Muscle layer of duodenum (tissue), 2 donors: Measurements from ENCODE around the gene ATP10A.

Source experiments
- H3K27ac ChIP-seq: one replicate; pipeline ENCODE4 v1.7.0; 2013; ENCODE audit warnings: mild to moderate bottlenecking, low read length
- H3K27me3 ChIP-seq: one replicate; pipeline ENCODE4 v1.7.0; 2013; ENCODE audit warnings: low read depth, mild to moderate bottlenecking, control low read depth, low read length
- H3K36me3 ChIP-seq, 2 donors: one replicate each; pipeline ENCODE4 v1.7.0; 2013; ENCODE audit warnings: low read length in 2 of 2, control low read depth in 1 of 2, mild to moderate bottlenecking in 1 of 2; ENCODE audit not compliant: insufficient read depth in 2 of 2, control insufficient read depth in 1 of 2
- H3K4me1 ChIP-seq, 2 donors: one replicate each; pipeline ENCODE4 v1.7.0; 2013; ENCODE audit warnings: low read length in 2 of 2, mild to moderate bottlenecking in 2 of 2, control low read depth in 1 of 2, moderate library complexity in 1 of 2; ENCODE audit not compliant: insufficient read depth in 2 of 2, control insufficient read depth in 1 of 2
- H3K4me3 ChIP-seq, 2 donors: one replicate each; pipeline ENCODE4 v1.7.0; 2013; ENCODE audit warnings: low read length in 2 of 2, low read depth in 1 of 2, mild to moderate bottlenecking in 1 of 2
- H3K9me3 ChIP-seq, 2 donors: one replicate each; pipeline ENCODE4 v1.7.0; 2013; ENCODE audit warnings: low read length in 2 of 2, control low read depth in 1 of 2, mild to moderate bottlenecking in 1 of 2; ENCODE audit not compliant: control insufficient read depth in 1 of 2
- donor health status: healthy.

Gene ATP10A

DNA sequence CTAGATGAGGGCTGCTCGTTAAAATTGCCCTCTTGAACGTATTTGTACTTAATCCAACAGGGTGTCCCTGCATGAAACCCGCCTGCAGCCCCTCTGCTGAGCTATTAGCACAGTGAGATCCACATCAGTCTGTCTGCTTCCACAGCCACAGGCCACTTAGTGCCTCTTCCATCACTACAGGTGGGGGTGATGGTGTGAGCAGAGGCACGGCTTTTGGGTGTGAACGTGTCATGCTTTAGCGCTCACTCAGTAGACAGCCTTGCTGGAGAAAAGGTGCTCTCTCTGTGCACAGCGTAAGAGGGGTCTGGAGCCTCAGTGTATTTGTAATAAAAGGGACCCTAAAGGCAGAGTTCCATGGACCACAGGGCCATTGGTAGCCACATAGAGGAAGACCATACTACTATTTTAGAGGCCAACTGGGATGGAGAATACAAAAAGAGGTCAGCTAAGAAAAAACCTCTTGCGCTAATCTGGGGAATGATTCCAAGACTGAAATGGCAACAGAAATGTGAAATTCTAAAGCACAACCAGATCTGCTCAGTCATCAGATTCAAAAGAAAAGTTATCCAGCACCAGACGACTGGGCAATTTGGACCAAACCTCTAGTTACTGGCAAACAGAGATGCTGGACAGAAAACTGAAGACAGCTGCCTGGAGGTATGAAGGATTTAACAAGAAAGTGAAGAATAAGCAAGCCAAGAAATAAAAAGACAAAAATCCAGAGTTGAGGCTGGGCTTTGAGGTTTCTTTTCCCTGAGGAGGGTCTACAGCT is 120.2 kb downstream of the ATP10A start:
- Histone ChIP-seq H3K4me1 (no peaks in the 10 kb centered on the region), H3K27ac (no peak overlapping the region), H3K27me3 (no peaks in the 10 kb centered on the region), H3K9me3 (no peaks in the 10 kb centered on the region), H3K36me3 (no peaks in the 10 kb centered on the region), H3K4me3 (no peak overlapping the region)

DNA sequence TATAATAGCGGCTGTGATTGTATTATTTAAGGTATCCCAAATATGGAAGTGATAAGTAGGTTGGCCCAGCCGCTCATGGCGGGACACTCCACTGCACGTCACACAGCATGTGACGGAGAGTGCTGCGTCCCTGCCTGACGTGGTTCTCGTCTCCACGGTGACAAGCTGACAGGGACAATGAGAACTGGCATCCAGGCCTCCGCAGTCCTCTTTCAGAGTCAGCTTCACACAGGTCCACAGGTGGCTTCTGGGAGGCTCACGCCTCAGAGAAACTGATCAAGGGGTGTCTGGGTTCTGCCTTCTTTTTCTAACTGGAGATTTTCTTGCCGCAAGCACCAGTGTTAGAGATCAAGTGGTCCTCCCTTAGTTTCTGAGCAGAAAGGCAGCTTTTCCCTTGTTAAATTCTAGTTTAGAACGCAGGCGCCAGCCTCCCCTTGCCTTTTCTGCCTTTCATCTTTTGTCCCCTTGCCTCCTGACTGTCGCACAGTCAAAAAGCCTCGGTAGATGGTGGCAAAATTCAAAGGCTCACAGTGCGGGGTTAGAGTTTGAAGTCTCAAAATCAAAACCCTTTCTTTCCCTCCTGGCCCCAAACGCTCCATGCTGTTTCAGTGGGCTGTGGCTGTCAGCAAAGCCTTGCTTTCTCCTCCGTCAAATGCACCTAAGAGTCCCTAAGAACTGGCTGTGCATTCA is 120.9 kb downstream of the ATP10A start:
- H3K27ac ChIP-seq: no peak overlapping the region

DNA sequence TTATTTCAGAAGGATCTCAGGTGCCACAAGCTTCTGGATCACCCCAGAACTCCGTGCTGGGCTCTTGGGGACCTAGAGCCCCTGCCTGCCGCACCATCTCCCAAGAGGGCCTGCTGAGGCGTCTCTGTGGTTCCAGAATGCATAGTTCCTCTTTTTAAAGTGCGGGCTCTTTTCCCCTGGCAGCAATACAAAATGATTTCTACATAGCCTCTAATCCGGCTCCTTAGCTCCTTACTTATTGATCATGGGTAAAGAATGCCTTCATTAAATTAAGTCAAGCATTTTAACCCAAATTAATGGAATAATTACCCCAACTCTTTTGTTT is 121.9 kb downstream of the ATP10A start:
- Histone ChIP-seq H3K27ac (no peak overlapping the region), H3K4me1 (peaks cover 0 to 16% of the 10 kb centered on the region in 2 donors)

More for the DNA sequence above, 120.9 kb downstream of the ATP10A start:
- Histone ChIP-seq H3K27me3 (no peaks in the 10 kb centered on the region), H3K9me3 (no peaks in the 10 kb centered on the region), H3K4me1 (peaks cover 0 to 7% of the 10 kb centered on the region in 2 donors), H3K36me3 (no peaks in the 10 kb centered on the region), H3K4me3 (no peak overlapping the region)

DNA sequence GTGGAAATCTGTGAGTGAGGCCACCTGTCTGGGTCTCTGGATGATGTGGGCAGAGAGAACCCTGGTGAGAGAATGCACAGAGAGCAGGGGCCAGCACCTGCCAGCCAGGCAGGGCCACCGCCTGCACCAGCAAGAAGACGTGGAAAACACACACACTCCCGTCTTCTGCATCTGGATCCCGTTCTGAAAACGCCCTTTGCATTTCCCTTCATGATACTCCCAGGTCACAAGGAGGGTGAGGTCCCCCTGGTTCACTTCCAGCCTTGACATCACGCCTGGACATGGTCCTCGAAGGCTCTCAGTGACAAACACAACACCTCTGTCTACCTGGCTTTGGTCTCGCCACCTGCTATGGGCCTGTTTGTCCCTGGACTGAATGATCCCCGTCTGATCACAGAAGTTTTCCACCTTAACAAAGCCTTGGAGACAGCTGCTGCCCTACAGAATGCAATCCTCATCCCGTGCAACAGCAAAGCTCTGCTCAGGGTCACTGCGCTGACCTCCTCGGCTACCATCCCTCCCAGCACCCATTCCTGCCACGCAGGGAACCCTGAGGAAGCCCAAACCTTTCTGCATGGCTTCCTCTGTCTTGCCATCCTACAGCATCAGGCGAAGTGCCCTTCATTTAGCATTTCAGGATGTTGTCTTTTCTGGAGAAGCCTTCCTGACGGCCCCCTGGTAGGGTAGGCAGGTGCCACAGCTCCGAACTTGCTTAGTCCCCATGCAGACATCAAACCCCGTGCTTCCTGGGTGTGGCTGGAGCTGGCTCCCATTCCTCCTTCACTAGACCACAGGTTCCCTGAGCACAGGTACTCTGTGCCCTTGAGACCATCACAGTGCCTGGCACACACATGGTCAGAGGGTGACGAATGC is 122.5 kb downstream of the ATP10A start:
- H3K27ac ChIP-seq: no peak overlapping the region
- no peaks in the 10 kb centered on the region for H3K36me3 ChIP-seq
- H3K9me3 ChIP-seq: no peaks in the 10 kb centered on the region
- H3K4me1 ChIP-seq: peaks cover 0 to 17% of the 10 kb centered on the region in 2 donors
- no peaks in the 10 kb centered on the region for H3K27me3 ChIP-seq
- no peak overlapping the region for H3K4me3 ChIP-seq

More for the DNA sequence above, 121.9 kb downstream of the ATP10A start:
- H3K36me3 ChIP-seq: no peaks in the 10 kb centered on the region
- H3K9me3 ChIP-seq: no peaks in the 10 kb centered on the region
- no peak overlapping the region for H3K4me3 ChIP-seq
- no peaks in the 10 kb centered on the region for H3K27me3 ChIP-seq

DNA sequence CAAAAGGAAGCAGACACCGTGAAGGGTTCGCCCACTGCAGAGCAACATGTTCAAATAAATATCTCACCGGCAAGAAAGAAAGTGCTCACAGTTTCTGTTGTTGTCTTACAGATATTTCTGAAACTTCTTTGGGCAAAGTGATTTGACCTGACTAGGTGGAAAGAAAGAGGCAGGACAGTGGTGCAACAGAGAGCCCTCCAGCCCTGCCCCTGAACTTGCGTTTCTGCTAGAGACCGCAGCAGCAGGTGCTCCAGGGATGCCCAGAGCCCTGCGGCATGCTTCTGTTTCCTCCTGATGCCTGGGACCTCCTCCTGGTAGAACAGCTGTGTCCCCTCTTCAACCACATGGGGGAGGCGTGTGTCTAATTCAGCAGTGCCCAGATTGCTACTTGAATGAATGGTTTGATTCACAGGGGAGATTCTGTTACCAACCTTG is 123.4 kb downstream of the ATP10A start:
- Histone ChIP-seq H3K9me3 (no peaks in the 10 kb centered on the region), H3K4me1 (peaks cover 0 to 17% of the 10 kb centered on the region in 2 donors), H3K27me3 (no peaks in the 10 kb centered on the region), H3K4me3 (no peak overlapping the region), H3K27ac (no peak overlapping the region), H3K36me3 (no peaks in the 10 kb centered on the region)

DNA sequence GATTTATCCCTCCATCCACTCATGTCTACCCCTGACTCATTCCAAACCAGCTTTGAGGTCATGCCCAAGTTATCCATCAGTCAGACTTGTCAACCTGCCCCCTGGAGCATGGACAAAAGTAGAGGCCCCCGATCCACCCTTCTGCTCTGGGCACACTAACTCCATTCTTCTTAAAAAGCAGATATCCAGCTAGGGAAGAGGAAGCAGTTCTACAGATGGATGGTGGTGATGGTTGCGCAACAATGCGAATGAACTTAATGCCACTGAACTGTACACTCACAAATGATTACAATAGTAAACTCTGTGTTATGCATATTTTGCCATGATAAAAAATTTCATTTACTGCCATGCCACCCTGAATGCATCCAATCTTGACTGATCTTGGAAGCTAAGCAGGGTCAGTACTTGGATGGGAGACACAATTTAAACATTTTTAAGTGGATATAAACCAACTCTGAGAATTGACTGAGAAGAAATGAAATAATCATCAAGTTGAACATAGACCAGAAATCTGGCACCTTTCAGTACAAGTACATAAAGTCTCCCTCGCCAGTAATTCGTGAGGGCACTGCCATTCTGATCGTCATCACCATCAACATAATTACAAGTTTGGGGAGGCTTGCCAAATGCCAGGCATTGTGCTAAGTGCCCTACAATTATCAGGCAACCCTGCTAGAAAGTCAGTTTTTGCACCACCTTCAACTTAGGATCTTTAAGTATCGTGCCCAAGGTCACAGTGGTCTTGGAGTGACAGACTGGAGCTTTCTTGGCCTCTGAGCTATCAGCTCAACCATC is 124.8 kb downstream of the ATP10A start:
- Histone ChIP-seq H3K9me3 (no peaks in the 10 kb centered on the region), H3K27me3 (no peaks in the 10 kb centered on the region), H3K4me3 (no peak overlapping the region), H3K36me3 (no peaks in the 10 kb centered on the region), H3K27ac (no peak overlapping the region), H3K4me1 (peaks cover 0 to 17% of the 10 kb centered on the region in 2 donors)

DNA sequence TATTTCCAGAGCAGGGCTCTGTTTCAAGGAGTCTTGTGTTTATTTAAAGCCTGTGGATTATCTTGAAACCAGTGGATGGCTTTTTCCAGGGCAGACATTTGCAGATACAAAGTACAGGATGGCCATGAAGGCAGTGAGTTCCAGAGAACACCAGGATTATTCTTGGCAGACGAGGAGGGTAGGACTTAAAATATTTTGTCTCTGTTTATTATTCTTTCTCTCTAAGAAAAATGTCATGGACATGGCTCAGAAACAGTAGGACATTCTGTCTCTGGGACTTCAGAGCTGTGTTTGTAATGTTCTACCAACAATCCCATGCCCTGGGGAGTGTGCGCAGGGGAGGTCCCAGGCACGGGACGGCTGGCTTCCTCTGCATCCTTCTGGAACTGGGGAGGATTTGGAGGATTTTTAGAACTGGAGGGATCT is 125.9 kb downstream of the ATP10A start:
- Histone ChIP-seq H3K27ac (no peak overlapping the region), H3K9me3 (no peaks in the 10 kb centered on the region), H3K27me3 (no peaks in the 10 kb centered on the region), H3K4me1 (peaks cover 0 to 17% of the 10 kb centered on the region in 2 donors), H3K36me3 (no peaks in the 10 kb centered on the region), H3K4me3 (no peak overlapping the region)

DNA sequence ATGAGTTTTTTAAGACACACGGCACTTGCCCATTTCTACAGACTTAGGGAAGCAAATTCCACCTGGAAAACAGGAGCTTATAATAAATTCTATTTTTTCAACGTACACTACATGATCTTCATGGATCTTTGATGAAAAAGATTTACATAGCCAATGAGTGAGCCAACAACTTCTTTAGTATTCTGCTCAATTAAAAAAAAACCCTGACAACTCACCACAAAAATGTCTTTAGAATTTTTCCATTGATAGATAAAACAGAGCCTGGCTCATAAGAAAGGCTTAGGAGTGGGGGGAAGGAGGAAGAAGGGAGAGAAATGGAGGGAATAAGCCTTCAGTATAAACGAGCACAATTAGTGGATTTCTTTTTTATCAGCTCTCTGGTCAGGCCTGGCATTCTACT is 126.7 kb downstream of the ATP10A start:
- Histone ChIP-seq H3K4me1 (peaks cover 0 to 17% of the 10 kb centered on the region in 2 donors), H3K27ac (no peak overlapping the region), H3K9me3 (no peaks in the 10 kb centered on the region), H3K27me3 (no peaks in the 10 kb centered on the region), H3K4me3 (no peak overlapping the region), H3K36me3 (no peaks in the 10 kb centered on the region)

DNA sequence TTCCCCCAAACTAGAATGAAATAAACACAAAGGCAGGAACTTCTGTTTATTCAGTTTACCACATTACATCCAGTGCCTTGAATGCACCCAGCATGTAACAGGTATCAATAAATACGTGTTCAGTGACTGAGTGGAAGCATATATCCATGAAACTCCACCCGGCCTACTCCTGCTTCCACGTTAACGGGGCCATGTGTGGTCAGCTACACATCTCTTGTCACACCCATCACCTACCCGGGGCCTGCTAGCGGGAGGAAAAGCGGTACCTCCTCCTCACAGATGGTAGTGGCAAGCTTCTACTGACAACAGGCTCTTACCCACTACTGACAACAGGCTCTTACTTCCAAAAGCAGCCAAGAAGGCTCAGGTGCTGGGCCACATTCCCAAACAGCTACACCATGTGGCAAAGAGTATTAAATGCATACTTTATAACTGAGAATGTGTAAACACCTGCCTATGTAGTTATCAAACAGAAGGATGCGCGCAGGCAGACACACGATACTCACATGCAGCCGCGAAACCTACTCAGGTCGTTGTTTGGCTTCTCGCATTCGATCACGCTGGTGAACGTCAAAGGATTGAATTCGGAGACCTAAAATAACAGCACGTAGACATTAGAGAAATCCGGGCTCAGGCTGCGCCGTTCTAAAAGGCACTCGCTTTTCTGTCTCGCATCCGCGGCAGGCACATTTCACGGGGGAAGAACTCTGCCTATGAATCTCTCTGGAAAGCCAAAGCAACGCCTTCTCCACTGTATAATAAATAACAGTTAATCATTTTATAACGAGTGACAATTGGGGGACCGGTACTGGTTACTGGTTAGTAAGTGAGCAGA is 127.4 kb downstream of the ATP10A start:
- Histone ChIP-seq H3K27ac (no peak overlapping the region), H3K27me3 (no peaks in the 10 kb centered on the region), H3K4me3 (no peak overlapping the region)

DNA sequence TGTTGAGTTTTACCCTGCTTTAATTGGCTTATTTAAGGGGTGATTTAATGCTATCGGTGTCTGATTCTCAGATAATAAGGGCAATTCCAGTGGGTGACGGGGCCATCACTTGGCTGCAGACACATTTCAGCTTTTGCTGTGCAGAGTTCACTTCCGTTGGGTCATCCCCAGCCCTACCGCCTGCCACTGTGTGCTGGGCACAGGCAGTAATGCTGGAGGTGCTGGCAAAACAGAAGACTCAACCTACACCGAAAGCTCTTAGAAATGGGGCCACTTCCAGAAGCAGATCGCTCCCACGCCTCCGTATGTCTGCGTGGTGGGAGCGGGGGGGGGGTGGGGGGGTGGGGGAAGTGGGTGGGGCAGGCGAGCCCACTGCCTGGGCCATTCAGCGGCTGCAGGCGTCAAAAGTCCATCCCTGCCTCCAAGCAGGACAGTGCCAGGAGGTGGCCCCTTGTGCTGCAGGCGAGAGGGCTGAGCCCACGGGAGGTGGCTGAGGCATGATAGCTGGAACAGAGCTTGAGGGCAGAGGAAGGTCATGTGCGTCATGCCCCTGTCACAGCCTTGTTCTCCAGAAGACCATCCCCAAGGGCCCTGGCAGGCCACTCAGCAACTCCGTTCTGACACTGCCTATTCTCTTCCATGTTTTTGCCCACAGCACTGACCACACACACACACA is 128.3 kb downstream of the ATP10A start:
- Histone ChIP-seq H3K4me3 (no peak overlapping the region), H3K27ac (no peak overlapping the region)

More for the DNA sequence above, 127.4 kb downstream of the ATP10A start:
- Histone ChIP-seq H3K36me3 (no peaks in the 10 kb centered on the region), H3K9me3 (no peaks in the 10 kb centered on the region), H3K4me1 (peaks cover 0 to 17% of the 10 kb centered on the region in 2 donors)

More for the DNA sequence above, 128.3 kb downstream of the ATP10A start:
- Histone ChIP-seq H3K9me3 (no peaks in the 10 kb centered on the region), H3K36me3 (no peaks in the 10 kb centered on the region), H3K4me1 (peaks cover 0 to 17% of the 10 kb centered on the region in 2 donors), H3K27me3 (no peaks in the 10 kb centered on the region)
